ENCODE data around the gene PCNX3.
"Not testable (repeated sequence)": the region's sequence is repeated elsewhere in the genome, so short reads cannot be mapped to it uniquely, and the experiment has no call there.

The PCNX3 gene

GRCh38 chr11:65636108-65637031 is 20.8 kb downstream of the PCNX3 start:
- ChIA-PET POLR2A (no interaction called here), CTCF (interaction anchor here (0.7 to 2.7 kb wide), 3 partner anchors 10 to 19 kb away, joined by 3 to 20 read pairs (median 3); no protein-coding TSS in a partner anchor)
- no peak overlapping the region for H3K4me3 ChIP-seq (ENCODE audit: low read depth, low read length)
- no peak for DNase-seq (ENCODE audit: low read depth, low spot score)
- no peak for TF ChIP-seq CTCF (IDR thresholded peaks at IDR 0.05; ENCODE audit: insufficient read depth, low read length, missing control alignments)

- no peak for DNase-seq (ENCODE audit: low read depth, low spot score)
- CTCF ChIA-PET = interaction anchor here (0.7 to 2.7 kb wide), 12 partner anchors 11 to 181 kb away, joined by 3 to 20 read pairs (median 4); partner anchors contain the start of gene FAM89B
- POLR2A ChIA-PET = interaction anchor here (0.7 to 2.1 kb wide), 6 partner anchors 16 to 222 kb away, joined by 3 to 17 read pairs (median 4); partner anchors contain the start of gene PCNX3
- peak overlapping the region; percentile 34; the same call in 1 of the 2 replicates for H3K4me3 ChIP-seq (ENCODE audit: low read depth, low read length)
- no peak for TF ChIP-seq CTCF (IDR thresholded peaks at IDR 0.05; ENCODE audit: insufficient read depth, low read length, missing control alignments)
These were observed 21.5 kb downstream of the PCNX3 start for GRCh38 chr11:65637032-65637557.

GRCh38 chr11:65637794-65638419 is 22.3 kb downstream of the PCNX3 start, which contains the start of gene SIPA1:
Gene SIPA1 (plus strand): TSS chr11:65638101. CDS start chr11:65640922, 2,821 bp downstream.
- POLR2A ChIA-PET = interaction anchor here (0.7 to 2.1 kb wide), 7 partner anchors 15 to 222 kb away, joined by 3 to 17 read pairs (median 4); partner anchors contain the start of genes PCNX3 and RELA
- DNase-seq (ENCODE audit: low read depth, low spot score) = no peak
- peak; percentile 65 for TF ChIP-seq CTCF (IDR thresholded peaks at IDR 0.05; ENCODE audit: insufficient read depth, low read length, missing control alignments)
- peak within 1 kb of the TSS; percentile 78 for H3K4me3 ChIP-seq (ENCODE audit: low read depth, low read length)
- CTCF ChIA-PET = interaction anchor here (0.7 to 2.7 kb wide), 17 partner anchors 9 to 181 kb away, joined by 3 to 20 read pairs (median 3); partner anchors contain the start of gene FAM89B

GRCh38 chr11:65639228-65639597 is 23.6 kb downstream of the PCNX3 start:
- POLR2A ChIA-PET = interaction anchor here (0.6 to 2.1 kb wide), 3 partner anchors 14 to 61 kb away, joined by 4 to 17 read pairs (median 4); partner anchors contain the start of gene RELA
- not testable (repeated sequence) for DNase-seq (ENCODE audit: low read depth, low spot score); H3K4me3 ChIP-seq (ENCODE audit: low read depth, low read length)
- CTCF ChIA-PET = interaction anchor here (1.1 to 1.9 kb wide), 2 partner anchors 12 to 13 kb away, joined by 3 to 7 read pairs; no protein-coding TSS in a partner anchor

- no peak for DNase-seq (ENCODE audit: low read depth, low spot score)
- no peak for TF ChIP-seq CTCF (IDR thresholded peaks at IDR 0.05; ENCODE audit: insufficient read depth, low read length, missing control alignments)
- ChIA-PET CTCF (interaction anchor here (1.1 kb wide), 1 partner anchor 14 kb away, joined by 3 read pairs; no protein-coding TSS in a partner anchor), POLR2A (interaction anchor here (2.1 kb wide), 1 partner anchor 13 kb away, joined by 17 read pairs; no protein-coding TSS in a partner anchor)
- H3K4me3 ChIP-seq (ENCODE audit: low read depth, low read length) = no peak overlapping the region
These were observed 24.3 kb downstream of the PCNX3 start for GRCh38 chr11:65639623-65640482.

Data from AG04449 (cell line).